Ectodermal cell (in vitro differentiated cells): ENCODE measurements around the gene PTPN13.
A peak's percentile ranks its signal among the peaks of the same experiment; 100 is the strongest.

Experiments used
- H3K27ac ChIP-seq: 2 replicates; pipeline ENCODE4 v1.7.0; 2013; ENCODE audit warnings: mild to moderate bottlenecking, low read depth, low read length; ENCODE audit not compliant: insufficient read depth, poor library complexity, severe bottlenecking
- H3K27me3 ChIP-seq: 2 replicates; pipeline ENCODE4 v1.7.0; 2013; ENCODE audit warnings: mild to moderate bottlenecking, low read length; ENCODE audit not compliant: insufficient read depth, control insufficient read depth, poor library complexity, severe bottlenecking
- H3K36me3 ChIP-seq: one replicate; pipeline ENCODE4 v1.7.0; 2013; ENCODE audit warnings: low read length; ENCODE audit not compliant: control insufficient read depth, insufficient read depth
- H3K4me1 ChIP-seq: one replicate; pipeline ENCODE4 v1.7.0; 2013; ENCODE audit warnings: low read length; ENCODE audit not compliant: control insufficient read depth, insufficient read depth
- H3K4me3 ChIP-seq: 2 replicates; pipeline ENCODE4 v1.7.0; 2013; ENCODE audit warnings: low read depth, low read length, control low read depth; ENCODE audit not compliant: insufficient read depth
- H3K9me3 ChIP-seq: 2 replicates; pipeline ENCODE4 v1.7.0; 2013; ENCODE audit warnings: mild to moderate bottlenecking, low read length, moderate library complexity; ENCODE audit not compliant: control insufficient read depth
- WGBS, 2 experiments: methylation state at CpG; one replicate each; pipeline ENCODE4 v1.1.7; 2013; ENCODE audit warnings: missing lambda C conversion rate in 2 of 2; 5-methylcytosine and 5-hydroxymethylcytosine counted together

Gene PTPN13

DNA sequence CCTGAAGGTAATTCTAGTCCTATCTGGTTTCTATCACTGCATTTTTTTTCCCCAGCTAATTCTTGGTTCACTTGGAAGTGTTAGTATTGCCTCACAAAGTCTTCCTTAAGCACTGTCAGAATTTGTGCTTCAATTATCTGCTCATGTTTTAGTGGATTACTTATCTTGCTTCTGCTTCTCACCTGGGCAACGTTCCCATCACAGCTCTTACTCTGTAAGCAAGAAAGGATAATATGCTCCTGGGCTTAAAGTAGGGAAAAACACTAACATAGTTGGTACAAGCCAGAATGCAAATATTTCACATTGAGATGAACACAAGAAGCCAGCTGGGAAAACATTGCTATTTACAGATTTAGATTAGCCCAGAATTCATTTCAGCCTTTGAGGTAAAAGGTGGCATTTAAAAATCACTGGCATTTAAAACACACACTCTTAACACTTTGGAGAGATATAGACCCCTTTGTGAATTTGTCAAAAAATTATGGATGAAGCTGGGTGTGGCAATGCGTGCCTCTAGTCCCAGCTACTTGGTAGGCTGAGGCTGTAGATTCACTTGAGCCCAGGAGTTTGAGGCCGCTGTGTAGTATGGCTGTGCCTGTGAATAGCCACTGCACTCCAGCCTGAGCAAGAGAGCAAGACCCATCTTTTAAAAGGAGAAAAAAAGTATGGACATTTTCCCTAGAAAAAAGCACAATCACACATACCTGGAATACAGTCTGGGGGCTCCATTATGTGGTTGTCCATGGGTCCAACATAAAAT lies 6.6 kb upstream of the PTPN13 start:
- H3K36me3 ChIP-seq, result no peaks in the 10 kb centered on the region
- H3K27ac ChIP-seq, result no peak overlapping the region
- H3K9me3 ChIP-seq, result no peaks in the 10 kb centered on the region
- no peak overlapping the region for H3K4me3 ChIP-seq
- H3K4me1 ChIP-seq, result peaks cover 9% of the 10 kb centered on the region
- 90 to 93% methylated on average over 2 to 3 of the region's 3 CpGs for WGBS, 2 experiments
- no peaks in the 10 kb centered on the region for H3K27me3 ChIP-seq

DNA sequence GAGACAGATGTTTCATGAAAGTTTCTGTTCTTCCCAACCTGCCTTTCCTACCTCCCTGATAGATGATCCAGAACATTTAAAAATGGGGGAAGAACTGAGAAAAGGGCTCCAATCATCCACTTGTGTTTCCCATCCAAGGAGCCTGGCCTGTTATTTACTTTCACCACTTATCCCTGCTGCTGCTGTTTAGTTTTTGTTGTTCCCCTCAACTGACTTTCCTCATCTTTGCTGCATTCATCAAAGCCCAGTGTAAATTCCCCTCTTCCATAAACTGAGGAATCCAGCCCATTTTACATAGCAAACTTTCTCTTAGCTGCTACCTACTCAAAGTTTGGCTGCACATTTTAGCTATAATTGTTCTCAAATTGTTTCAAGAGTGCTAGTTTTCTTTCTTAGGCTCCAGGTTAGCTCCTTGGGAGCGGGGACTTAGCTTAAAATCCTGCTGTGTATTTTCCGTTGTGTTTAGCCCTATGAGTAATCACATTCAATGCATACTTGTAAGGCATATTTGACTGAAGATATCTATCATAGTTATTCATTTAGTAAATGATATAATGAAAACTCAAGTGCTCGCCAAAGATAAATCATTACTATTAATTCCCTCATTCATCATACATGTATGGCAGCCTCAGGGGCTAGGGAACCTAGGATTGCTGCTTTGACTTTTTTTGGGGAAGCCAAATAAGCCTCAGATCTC lies 1.4 kb upstream of the PTPN13 start:
- Histone ChIP-seq H3K9me3 (no peaks in the 10 kb centered on the region), H3K27ac (peak overlapping the region; percentile 90), H3K4me3 (peak overlapping the region; percentile 74), H3K27me3 (no peaks in the 10 kb centered on the region), H3K4me1 (peaks cover 8% of the 10 kb centered on the region), H3K36me3 (no peaks in the 10 kb centered on the region)
- WGBS, 2 experiments, result 24 to 40% methylated on average over 3 of the region's 3 CpGs

DNA sequence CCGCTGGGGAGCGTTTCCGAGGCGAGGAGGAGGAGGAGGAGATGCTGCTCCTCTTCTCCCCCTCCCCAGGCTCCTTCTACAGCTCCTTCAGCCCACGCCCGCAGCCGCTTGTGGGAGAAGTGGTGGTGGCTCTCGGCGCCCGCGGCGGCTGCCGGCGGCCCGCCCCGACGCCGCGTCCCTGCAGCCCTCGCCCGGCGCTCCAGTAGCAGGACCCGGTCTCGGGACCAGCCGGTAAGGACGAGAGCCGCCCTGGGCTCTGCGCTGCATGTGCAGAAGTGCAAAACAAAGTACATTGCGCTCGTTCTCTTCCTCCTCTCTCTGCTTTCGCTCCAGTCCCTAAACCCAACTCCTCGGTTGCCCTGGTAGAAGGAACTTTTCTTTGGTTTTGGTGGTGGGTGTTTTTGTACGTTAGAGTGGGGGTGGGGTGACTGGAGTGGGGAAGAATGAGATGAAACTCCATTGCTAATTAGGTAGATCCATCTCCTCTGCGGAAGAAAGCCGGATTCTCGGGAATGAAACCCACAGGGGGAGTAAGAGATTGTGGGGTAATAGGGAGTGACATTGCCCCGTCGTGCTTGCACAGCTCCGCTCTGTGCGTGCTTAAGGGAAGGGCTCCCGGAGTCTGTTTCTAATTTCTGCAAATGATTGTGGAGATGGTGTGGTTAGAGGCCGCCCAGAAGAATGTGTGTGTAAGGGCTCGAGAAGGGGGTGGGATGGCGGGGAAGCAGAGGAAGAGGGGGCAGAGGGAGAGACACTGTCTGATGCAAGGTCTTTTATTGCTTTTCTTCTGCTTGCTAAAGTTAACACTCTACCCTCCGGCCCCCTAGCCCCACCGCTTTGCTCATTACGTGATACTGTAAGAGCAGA lies 677 bp downstream of the PTPN13 start:
- H3K9me3 ChIP-seq, result no peaks in the 10 kb centered on the region
- H3K4me3 ChIP-seq, result peak overlapping the region; percentile 74
- peaks cover 13% of the 10 kb centered on the region for H3K4me1 ChIP-seq
- H3K27me3 ChIP-seq, result no peaks in the 10 kb centered on the region
- WGBS, 2 experiments, result 0% methylated on average over 46 to 47 of the region's 47 CpGs
- no peaks in the 10 kb centered on the region for H3K36me3 ChIP-seq
- peak overlapping the region; percentile 90 for H3K27ac ChIP-seq

DNA sequence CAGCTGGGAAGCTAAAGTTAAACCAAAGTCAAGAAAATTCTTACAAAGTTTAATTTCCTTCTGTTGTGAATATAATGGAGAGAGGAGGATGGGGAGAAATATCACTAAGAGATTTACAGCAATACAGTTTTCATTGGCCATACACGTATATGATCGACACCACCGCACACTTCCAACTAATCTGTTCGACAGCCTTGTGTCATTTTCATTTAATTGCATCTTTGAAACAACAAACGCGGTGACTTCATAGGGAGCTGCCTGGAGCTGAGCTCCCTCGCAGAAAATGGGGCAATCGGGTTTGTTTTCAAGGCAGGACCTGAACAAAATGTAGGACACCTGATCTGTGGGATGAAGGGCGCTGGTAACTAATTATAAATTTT lies 1.3 kb downstream of the PTPN13 start:
- peak overlapping the region; percentile 74 for H3K4me3 ChIP-seq
- peaks cover 13% of the 10 kb centered on the region for H3K4me1 ChIP-seq
- H3K36me3 ChIP-seq, result no peaks in the 10 kb centered on the region
- no peaks in the 10 kb centered on the region for H3K27me3 ChIP-seq
- WGBS, 2 experiments, result 1 to 8% methylated on average over 8 to 9 of the region's 9 CpGs
- H3K9me3 ChIP-seq, result no peaks in the 10 kb centered on the region
- H3K27ac ChIP-seq, result no peak overlapping the region

DNA sequence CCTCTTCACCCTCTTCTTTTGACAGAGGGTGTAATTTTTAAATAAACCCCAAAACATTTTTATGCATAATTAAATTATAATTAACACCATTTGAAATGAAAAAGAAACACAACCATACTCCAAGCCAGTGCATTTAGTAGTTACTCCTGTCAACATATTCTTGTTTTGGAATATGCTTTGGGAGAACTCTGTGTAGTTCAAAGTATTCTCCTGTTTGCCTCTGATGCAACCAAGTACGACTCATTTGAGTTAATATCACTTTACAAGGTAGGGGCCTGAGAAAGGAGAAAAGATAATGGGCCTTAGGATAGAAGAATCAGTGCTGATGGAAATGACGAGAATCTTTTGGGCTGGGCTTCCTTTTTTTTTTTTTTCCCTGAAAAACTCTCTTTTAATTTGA lies 2.7 kb downstream of the PTPN13 start:
- 50 to 76% methylated on average over 1 to 2 of the region's 2 CpGs for WGBS, 2 experiments
- Histone ChIP-seq H3K36me3 (no peaks in the 10 kb centered on the region), H3K27me3 (no peaks in the 10 kb centered on the region), H3K4me3 (peak overlapping the region; percentile 74), H3K4me1 (peaks cover 13% of the 10 kb centered on the region), H3K9me3 (no peaks in the 10 kb centered on the region), H3K27ac (no peak overlapping the region)

DNA sequence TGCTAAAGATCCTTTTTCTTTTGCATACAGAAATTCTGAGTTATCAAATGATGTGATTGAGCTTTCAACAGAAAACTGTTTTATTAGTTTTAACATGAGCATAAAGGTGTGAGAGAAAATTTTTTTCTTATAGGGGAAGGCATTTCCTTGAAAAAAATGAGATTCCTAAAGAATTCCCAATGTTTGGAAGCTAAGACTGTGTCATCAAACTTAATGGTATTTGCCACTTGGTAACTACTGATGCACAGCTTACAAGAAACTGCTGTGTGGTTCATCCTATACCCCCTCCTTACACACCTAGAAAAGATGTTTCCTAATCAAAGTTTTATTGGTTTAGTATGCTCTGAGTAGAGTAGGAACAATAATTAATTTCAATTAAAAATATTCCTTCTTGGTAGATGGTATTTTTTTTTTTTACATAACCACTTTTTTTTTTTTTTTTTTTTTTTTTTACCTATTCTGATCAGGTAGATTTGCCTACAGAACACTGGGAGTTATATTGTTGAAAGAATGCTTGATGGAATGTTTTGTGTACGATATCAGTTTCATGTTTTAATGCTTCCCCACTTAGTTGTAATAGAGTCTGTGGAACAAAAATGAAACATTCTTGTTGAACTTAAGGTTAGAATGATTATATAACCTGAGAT lies 6.0 kb downstream of the PTPN13 start:
- Histone ChIP-seq H3K36me3 (no peaks in the 10 kb centered on the region), H3K27me3 (no peaks in the 10 kb centered on the region), H3K27ac (no peak overlapping the region), H3K4me1 (peaks cover 7% of the 10 kb centered on the region), H3K9me3 (no peaks in the 10 kb centered on the region), H3K4me3 (no peak overlapping the region)
- 98 to 100% methylated on average over 1 of the region's 1 CpG for WGBS, 2 experiments

DNA sequence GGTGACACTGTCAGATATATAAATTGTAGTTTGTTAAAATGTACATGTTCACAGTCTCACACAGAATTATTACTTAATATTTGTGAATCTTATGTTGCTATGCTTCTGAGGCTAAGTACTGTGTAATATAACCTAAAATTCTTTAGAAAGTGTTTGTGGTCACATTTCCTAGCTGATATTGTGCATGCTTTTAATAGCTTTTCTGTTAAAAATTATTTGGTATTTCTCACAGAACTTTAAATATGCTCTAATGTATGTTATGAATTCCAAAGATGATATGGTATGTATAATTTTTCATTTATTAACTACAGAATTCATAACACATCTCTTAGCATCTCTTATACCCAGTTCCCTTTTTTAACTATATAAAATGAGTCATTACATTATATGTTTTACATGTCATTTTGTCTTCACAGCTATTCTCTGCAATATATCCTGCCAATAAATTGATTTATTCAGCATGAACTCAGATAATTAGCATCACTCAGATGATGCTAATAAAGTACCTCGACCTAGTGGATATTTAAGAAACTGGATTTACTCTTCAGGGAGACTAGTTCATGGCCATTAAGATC lies 9.3 kb downstream of the PTPN13 start:
- H3K27ac ChIP-seq, result no peak overlapping the region
- H3K36me3 ChIP-seq, result no peaks in the 10 kb centered on the region
- H3K4me3 ChIP-seq, result no peak overlapping the region
- no peaks in the 10 kb centered on the region for H3K9me3 ChIP-seq
- H3K4me1 ChIP-seq, result peaks cover 12% of the 10 kb centered on the region
- H3K27me3 ChIP-seq, result no peaks in the 10 kb centered on the region
- WGBS, 2 experiments, result 89 to 100% methylated on average over 1 of the region's 1 CpG

DNA sequence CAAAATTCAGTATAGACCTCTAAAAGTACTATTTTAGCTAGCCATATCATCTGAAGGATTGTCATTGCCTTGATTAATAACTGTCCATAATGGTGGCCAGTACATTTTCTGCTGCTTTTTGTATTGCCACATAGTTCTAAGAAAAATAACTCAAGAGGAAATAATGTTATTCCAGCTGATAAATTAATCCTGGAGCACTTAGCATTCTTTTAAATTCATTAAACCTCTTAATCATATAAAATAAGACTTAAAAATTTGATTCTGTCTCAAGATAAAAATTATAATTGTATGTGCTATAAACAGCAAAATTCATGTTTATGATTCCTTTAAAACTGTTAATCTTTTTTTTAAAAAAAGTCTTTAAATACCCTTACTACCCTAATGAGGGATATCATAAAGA lies 12.7 kb downstream of the PTPN13 start:
- H3K4me1 ChIP-seq, result peaks cover 19% of the 10 kb centered on the region
- no peaks in the 10 kb centered on the region for H3K36me3 ChIP-seq
- no peaks in the 10 kb centered on the region for H3K9me3 ChIP-seq
- no peak overlapping the region for H3K27ac ChIP-seq
- no peak overlapping the region for H3K4me3 ChIP-seq
- H3K27me3 ChIP-seq, result no peaks in the 10 kb centered on the region

DNA sequence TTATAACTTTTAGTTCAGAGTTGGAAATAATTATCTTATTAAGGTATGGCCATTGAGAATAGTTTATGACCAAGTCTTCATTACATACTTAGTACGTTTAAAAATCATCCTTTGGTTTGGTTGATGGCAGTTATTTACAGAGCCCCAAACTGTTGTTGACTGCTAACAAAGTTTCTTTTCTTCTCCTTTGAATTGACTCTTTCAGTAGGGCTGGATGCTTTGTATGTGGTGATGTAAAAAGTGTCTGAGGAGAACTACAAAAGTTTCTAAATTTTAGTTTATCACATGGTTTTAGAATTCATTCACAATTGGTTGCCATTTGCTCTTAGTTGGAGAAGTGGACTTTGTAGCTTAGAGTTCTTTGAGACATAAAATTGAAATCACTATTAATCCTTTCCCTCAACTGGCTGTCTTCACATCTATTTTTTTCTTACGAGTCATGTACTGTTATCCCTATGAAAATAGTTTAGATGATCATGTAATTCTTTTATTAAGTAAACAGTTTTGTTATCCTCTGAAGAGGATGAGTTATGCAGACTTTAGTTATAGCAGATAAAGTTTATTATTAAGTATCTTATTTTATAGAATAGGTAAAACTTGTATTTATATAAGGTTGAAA lies 14.8 kb downstream of the PTPN13 start:
- peaks cover 19% of the 10 kb centered on the region for H3K4me1 ChIP-seq
- 93% methylated on average over 2 of the region's 2 CpGs; no CpG with 5 or more reads in 1 of the 2 experiments for WGBS, 2 experiments
- no peak overlapping the region for H3K27ac ChIP-seq
- H3K27me3 ChIP-seq, result no peaks in the 10 kb centered on the region
- H3K9me3 ChIP-seq, result no peaks in the 10 kb centered on the region
- H3K4me3 ChIP-seq, result no peak overlapping the region
- no peaks in the 10 kb centered on the region for H3K36me3 ChIP-seq
